HCT116 (cell line): ENCODE measurements around the gene SNRPF. TPM values are rescaled to one million over a fixed set of nuclear protein-coding genes. Genes with fewer than 3 reads are reported as not detected.

Experiments
- ATAC-seq: fragments of 200-7000 bp; cut with Tn5 transposase; 2 replicates; pipeline ENCODE4 v1.9.1; 2020; ENCODE audit warnings: mild to moderate bottlenecking, moderate library complexity
- BruUV-seq: library from RNA; stranded (reverse); fragments of 400-500 nt; replicated peaks from 2 replicates; lab custom pipeline; 2021; lab: Mats Ljungman, UMichigan
- CTCF ChIA-PET: fragments of 300-600 bp; sonication (Branson Sonifier 250); formaldehyde crosslinking; loops from one replicate; lab custom pipeline; 2021; ENCODE audit warnings: antibody characterized with exemption; lab: Charles Lee
- POLR2A ChIA-PET: fragments of 300-600, 350-600 bp; sonication (Branson Sonifier 250); formaldehyde crosslinking; loops from one replicate; lab custom pipeline; 2021; ENCODE audit warnings: antibody characterized with exemption; lab: Charles Lee
- RAD21 ChIA-PET, 2 experiments: fragments of 300-600 bp; sonication (Branson Sonifier 250); formaldehyde crosslinking; loops; one replicate each; lab custom pipeline; 2023; ENCODE audit warnings: low total read pairs in 2 of 2; ENCODE audit not compliant: uncharacterized antibody in 2 of 2, unreplicated experiment in 2 of 2, low non-redundant PET in 1 of 2; lab: Charles Lee
- DNase-seq: peaks from one replicate; pipeline ENCODE4 v3.0.0-alpha.2; 2010; ENCODE audit warnings: low read depth, low spot score
- H2AFZ ChIP-seq: fragments of 200-600 bp; shearing (Covaris generic), sonication (generic); 2 replicates; pipeline ENCODE4 v1.6.1; 2017; ENCODE audit warnings: low read depth, mixed run types, mixed read lengths, antibody characterized with exemption, low read length; ENCODE audit not compliant: poor library complexity, severe bottlenecking
- H3K27ac ChIP-seq: 2 replicates; pipeline ENCODE4 v1.5.1; 2012; ENCODE audit warnings: low read depth, low read length
- H3K27me3 ChIP-seq: fragments of 200-600 bp; sonication (generic); 2 replicates; pipeline ENCODE4 v1.6.1; 2016; ENCODE audit warnings: mixed run types, low read length, mixed read lengths; ENCODE audit not compliant: insufficient read depth
- H3K36me3 ChIP-seq, 2 experiments: fragments of 200-500 bp in 1 of 2; fragments of 200-600 bp in 1 of 2; sonication (Bioruptor generic) in 1 of 2; sonication (generic) in 1 of 2; 2 replicates each; pipeline versions ENCODE4 v1.5.1 to v1.6.1; 2014 to 2016; ENCODE audit warnings: low read length in 2 of 2, inconsistent platforms in 1 of 2, mixed read lengths in 1 of 2, mixed run types in 1 of 2; ENCODE audit not compliant: insufficient read depth in 2 of 2, control insufficient read depth in 1 of 2
- H3K4me1 ChIP-seq, 2 experiments: fragments of 200-600 bp in 1 of 2; sonication (generic) in 1 of 2; 2 replicates each; pipeline versions ENCODE4 v1.5.1 to v1.6.1; 2012 to 2017; ENCODE audit warnings: low read length in 2 of 2, inconsistent platforms in 1 of 2, mild to moderate bottlenecking in 1 of 2, mixed read lengths in 1 of 2, mixed run types in 1 of 2, moderate library complexity in 1 of 2; ENCODE audit not compliant: insufficient read depth in 2 of 2, control insufficient read depth in 1 of 2
- H3K4me2 ChIP-seq: fragments of 200-600 bp; sonication (generic); 2 replicates; pipeline ENCODE4 v1.6.1; 2017; ENCODE audit warnings: mixed run types, low read length, mixed read lengths
- H3K4me3 ChIP-seq, 2 experiments: fragments of 200-600 bp in 1 of 2; sonication (generic) in 1 of 2; replicated peaks in 1 of 2; 2 replicates each; pipeline ENCODE4 v1.5.1; 2011 to 2016; ENCODE audit warnings: low read length in 2 of 2, control low read depth in 1 of 2, low read depth in 1 of 2, mild to moderate bottlenecking in 1 of 2, mixed read lengths in 1 of 2, mixed run types in 1 of 2
- H3K79me2 ChIP-seq: fragments of 200-600 bp; sonication (generic); 2 replicates; pipeline ENCODE4 v1.6.1; 2017; ENCODE audit warnings: mild to moderate bottlenecking, mixed run types, low read length, moderate library complexity, mixed read lengths; ENCODE audit not compliant: insufficient read depth
- H3K9ac ChIP-seq: fragments of 200-600 bp; sonication (generic); 2 replicates; pipeline ENCODE4 v1.6.1; 2016; ENCODE audit warnings: low read length, mixed read lengths
- H3K9me2 ChIP-seq: fragments of 200-600 bp; sonication (generic), shearing (Covaris generic); 2 replicates; pipeline ENCODE4 v1.6.1; 2017; ENCODE audit warnings: mixed run types, mild to moderate bottlenecking, moderate library complexity; ENCODE audit not compliant: insufficient read depth
- H3K9me3 ChIP-seq, 2 experiments: fragments of 200-500 bp in 1 of 2; fragments of 200-600 bp in 1 of 2; sonication (Bioruptor generic) in 1 of 2; sonication (generic) in 1 of 2; 2 replicates each; pipeline ENCODE4 v1.6.1; 2014 to 2017; ENCODE audit warnings: low read length in 2 of 2, mixed read lengths in 2 of 2, inconsistent platforms in 1 of 2, low read depth in 1 of 2, mild to moderate bottlenecking in 1 of 2, mixed run types in 1 of 2, moderate library complexity in 1 of 2; ENCODE audit not compliant: control insufficient read depth in 1 of 2, insufficient read depth in 1 of 2
- H4K20me1 ChIP-seq: fragments of 200-600 bp; sonication (generic), shearing (Covaris generic); 2 replicates; pipeline ENCODE4 v1.6.1; 2017; ENCODE audit warnings: mixed run types, mild to moderate bottlenecking, moderate library complexity; ENCODE audit not compliant: insufficient read depth
- EGR1 ChIP-seq: IDR thresholded peaks from 2 replicates; pipeline ENCODE4 v1.6.1; 2012; ENCODE audit warnings: low read depth
- ELF1 ChIP-seq: IDR thresholded peaks from 2 replicates; pipeline ENCODE4 v1.6.1; 2012; ENCODE audit warnings: low read depth, borderline replicate concordance
- EZH2phosphoT487 ChIP-seq: fragments of 200-600 bp; IDR thresholded peaks from 2 replicates; pipeline ENCODE4 v1.6.1; 2018; ENCODE audit warnings: antibody characterized with exemption, borderline replicate concordance
- FOSL1 ChIP-seq: IDR thresholded peaks from 2 replicates; pipeline ENCODE4 v1.6.1; 2012; ENCODE audit warnings: low read depth
- POLR2A ChIP-seq: IDR thresholded peaks from 2 replicates; pipeline ENCODE4 v1.7.0; 2011; ENCODE audit warnings: borderline replicate concordance; ENCODE audit not compliant: insufficient read depth, insufficient read length; ENCODE audit errors: extremely low read depth
- POLR2AphosphoS5 ChIP-seq: IDR thresholded peaks from 2 replicates; pipeline ENCODE4 v1.6.1; 2011; ENCODE audit warnings: mild to moderate bottlenecking, low read depth, low read length, moderate library complexity
- SP1 ChIP-seq: IDR thresholded peaks from 2 replicates; pipeline ENCODE4 v1.6.1; 2012; ENCODE audit warnings: low read depth
- YY1 ChIP-seq: IDR thresholded peaks from 2 replicates; pipeline ENCODE4 v1.6.1; 2011; ENCODE audit warnings: low read length, low read depth, moderate library complexity, mild to moderate bottlenecking; ENCODE audit not compliant: insufficient replicate concordance; ENCODE audit errors: extremely low read depth
- ZFX ChIP-seq: fragments of 450-650 bp; IDR thresholded peaks from 2 replicates; pipeline ENCODE4 v1.6.1; 2017
- ZNF274 ChIP-seq: fragments of 200-500 bp; sonication (Bioruptor generic); IDR thresholded peaks from 2 replicates; pipeline ENCODE4 v1.6.1; 2014; ENCODE audit warnings: mild to moderate bottlenecking, low read depth, low read length, inconsistent platforms
- intact Hi-C: fragments of 100-400 bp; cut with micrococcal nuclease; formaldehyde crosslinking; loops from 2 replicates; pipeline ENCODE4 v1.10.0; 2022
- total RNA-seq: library from RNA; stranded (reverse); gene quantifications from one replicate; pipeline ENCODE4 v1.2.1, GENCODE V29; 2021; ENCODE audit not compliant: unreplicated experiment
- TF ChIP-seq, protein P1 (sequence below), 3 experiments: fragments of 200-600 bp in 1 of 3; sonication (generic) in 1 of 3; IDR thresholded peaks in 2 of 3; conservative IDR thresholded peaks in 1 of 3; 2 replicates each; pipeline ENCODE4 v1.5.1; 2012 to 2017; ENCODE audit warnings: low read depth in 2 of 3, low read length in 2 of 3, antibody characterized with exemption in 1 of 3, borderline replicate concordance in 1 of 3, control low read depth in 1 of 3, mild to moderate bottlenecking in 1 of 3, mixed read lengths in 1 of 3, mixed run types in 1 of 3, moderate library complexity in 1 of 3; ENCODE audit not compliant: insufficient read depth in 1 of 3
- TF ChIP-seq, protein P2 (sequence below): IDR thresholded peaks from 2 replicates; pipeline ENCODE4 v1.6.1; 2012
- TF ChIP-seq, protein P3 (sequence below): IDR thresholded peaks from 2 replicates; pipeline ENCODE4 v1.6.1; 2012
- TF ChIP-seq, protein P4 (sequence below): IDR thresholded peaks from 2 replicates; pipeline ENCODE4 v1.6.1; 2012; ENCODE audit warnings: low read depth
- TF ChIP-seq, protein P5 (sequence below): IDR thresholded peaks from 2 replicates; pipeline ENCODE4 v1.6.1; 2011; ENCODE audit warnings: mild to moderate bottlenecking, low read length, moderate library complexity; ENCODE audit not compliant: insufficient replicate concordance; ENCODE audit errors: extremely low read depth

The SNRPF gene
- total RNA-seq, 1 experiment from 2014 or later = 56.3 TPM

DNA sequence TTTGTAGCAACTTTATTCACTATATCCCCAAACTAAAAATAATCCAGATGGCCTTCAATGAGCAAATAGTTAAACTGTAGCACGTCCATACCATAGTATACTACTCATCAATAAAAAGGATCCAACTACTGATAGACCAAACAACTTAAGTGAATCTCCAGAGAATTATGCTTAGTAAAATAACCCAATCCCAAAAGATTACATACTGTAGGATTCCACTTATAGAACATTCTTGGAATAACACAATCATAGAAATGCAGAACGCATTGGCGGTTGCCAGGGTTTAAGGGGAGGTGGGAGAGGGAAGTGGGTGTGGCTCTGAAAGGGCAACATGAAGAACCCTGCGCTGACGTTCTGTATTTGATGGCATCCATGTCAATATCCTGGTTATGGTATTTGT lies 28.6 kb downstream of the SNRPF start:
- H3K9me3 ChIP-seq = no peaks in the 10 kb centered on the region; a peak in 1 of 4 replicates
- no peak overlapping the region for H3K27ac ChIP-seq
- H3K9me2 ChIP-seq = no peaks in the 10 kb centered on the region
- H3K36me3 ChIP-seq = no peaks in the 10 kb centered on the region
- H3K4me1 ChIP-seq = no peaks in the 10 kb centered on the region
- CTCF ChIA-PET = no interaction called here
- no peak for ATAC-seq
- POLR2A ChIA-PET = no interaction called here
- no peak overlapping the region for H3K4me3 ChIP-seq
- intact Hi-C loops = no loop called here
- H3K27me3 ChIP-seq = no peaks in the 10 kb centered on the region
- no peak for TF ChIP-seq POLR2AphosphoS5
- TF ChIP-seq ELF1 = no peak
- TF ChIP-seq EGR1 = no peak
- TF ChIP-seq, protein P1, sequence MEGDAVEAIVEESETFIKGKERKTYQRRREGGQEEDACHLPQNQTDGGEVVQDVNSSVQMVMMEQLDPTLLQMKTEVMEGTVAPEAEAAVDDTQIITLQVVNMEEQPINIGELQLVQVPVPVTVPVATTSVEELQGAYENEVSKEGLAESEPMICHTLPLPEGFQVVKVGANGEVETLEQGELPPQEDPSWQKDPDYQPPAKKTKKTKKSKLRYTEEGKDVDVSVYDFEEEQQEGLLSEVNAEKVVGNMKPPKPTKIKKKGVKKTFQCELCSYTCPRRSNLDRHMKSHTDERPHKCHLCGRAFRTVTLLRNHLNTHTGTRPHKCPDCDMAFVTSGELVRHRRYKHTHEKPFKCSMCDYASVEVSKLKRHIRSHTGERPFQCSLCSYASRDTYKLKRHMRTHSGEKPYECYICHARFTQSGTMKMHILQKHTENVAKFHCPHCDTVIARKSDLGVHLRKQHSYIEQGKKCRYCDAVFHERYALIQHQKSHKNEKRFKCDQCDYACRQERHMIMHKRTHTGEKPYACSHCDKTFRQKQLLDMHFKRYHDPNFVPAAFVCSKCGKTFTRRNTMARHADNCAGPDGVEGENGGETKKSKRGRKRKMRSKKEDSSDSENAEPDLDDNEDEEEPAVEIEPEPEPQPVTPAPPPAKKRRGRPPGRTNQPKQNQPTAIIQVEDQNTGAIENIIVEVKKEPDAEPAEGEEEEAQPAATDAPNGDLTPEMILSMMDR (IDR thresholded peaks at IDR 0.05 in 2 of 3, conservative IDR thresholded peaks at IDR 0.05 in 1 of 3; ENCODE audit: borderline replicate concordance in 1 of 3, insufficient read depth in 1 of 3, low read depth in 2 of 3, low read length in 2 of 3) = no peak
- TF ChIP-seq YY1 = no peak
- TF ChIP-seq, protein P2, sequence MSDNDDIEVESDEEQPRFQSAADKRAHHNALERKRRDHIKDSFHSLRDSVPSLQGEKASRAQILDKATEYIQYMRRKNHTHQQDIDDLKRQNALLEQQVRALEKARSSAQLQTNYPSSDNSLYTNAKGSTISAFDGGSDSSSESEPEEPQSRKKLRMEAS = no peak
- TF ChIP-seq, protein P3, sequence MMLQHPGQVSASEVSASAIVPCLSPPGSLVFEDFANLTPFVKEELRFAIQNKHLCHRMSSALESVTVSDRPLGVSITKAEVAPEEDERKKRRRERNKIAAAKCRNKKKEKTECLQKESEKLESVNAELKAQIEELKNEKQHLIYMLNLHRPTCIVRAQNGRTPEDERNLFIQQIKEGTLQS = no peak
- TF ChIP-seq SP1 = no peak
- TF ChIP-seq ZNF274 = no peak
- no peak for TF ChIP-seq POLR2A
- TF ChIP-seq FOSL1 = no peak
- TF ChIP-seq, protein P4, sequence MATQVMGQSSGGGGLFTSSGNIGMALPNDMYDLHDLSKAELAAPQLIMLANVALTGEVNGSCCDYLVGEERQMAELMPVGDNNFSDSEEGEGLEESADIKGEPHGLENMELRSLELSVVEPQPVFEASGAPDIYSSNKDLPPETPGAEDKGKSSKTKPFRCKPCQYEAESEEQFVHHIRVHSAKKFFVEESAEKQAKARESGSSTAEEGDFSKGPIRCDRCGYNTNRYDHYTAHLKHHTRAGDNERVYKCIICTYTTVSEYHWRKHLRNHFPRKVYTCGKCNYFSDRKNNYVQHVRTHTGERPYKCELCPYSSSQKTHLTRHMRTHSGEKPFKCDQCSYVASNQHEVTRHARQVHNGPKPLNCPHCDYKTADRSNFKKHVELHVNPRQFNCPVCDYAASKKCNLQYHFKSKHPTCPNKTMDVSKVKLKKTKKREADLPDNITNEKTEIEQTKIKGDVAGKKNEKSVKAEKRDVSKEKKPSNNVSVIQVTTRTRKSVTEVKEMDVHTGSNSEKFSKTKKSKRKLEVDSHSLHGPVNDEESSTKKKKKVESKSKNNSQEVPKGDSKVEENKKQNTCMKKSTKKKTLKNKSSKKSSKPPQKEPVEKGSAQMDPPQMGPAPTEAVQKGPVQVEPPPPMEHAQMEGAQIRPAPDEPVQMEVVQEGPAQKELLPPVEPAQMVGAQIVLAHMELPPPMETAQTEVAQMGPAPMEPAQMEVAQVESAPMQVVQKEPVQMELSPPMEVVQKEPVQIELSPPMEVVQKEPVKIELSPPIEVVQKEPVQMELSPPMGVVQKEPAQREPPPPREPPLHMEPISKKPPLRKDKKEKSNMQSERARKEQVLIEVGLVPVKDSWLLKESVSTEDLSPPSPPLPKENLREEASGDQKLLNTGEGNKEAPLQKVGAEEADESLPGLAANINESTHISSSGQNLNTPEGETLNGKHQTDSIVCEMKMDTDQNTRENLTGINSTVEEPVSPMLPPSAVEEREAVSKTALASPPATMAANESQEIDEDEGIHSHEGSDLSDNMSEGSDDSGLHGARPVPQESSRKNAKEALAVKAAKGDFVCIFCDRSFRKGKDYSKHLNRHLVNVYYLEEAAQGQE = no peak
- TF ChIP-seq ZFX = no peak
- TF ChIP-seq, protein P5, sequence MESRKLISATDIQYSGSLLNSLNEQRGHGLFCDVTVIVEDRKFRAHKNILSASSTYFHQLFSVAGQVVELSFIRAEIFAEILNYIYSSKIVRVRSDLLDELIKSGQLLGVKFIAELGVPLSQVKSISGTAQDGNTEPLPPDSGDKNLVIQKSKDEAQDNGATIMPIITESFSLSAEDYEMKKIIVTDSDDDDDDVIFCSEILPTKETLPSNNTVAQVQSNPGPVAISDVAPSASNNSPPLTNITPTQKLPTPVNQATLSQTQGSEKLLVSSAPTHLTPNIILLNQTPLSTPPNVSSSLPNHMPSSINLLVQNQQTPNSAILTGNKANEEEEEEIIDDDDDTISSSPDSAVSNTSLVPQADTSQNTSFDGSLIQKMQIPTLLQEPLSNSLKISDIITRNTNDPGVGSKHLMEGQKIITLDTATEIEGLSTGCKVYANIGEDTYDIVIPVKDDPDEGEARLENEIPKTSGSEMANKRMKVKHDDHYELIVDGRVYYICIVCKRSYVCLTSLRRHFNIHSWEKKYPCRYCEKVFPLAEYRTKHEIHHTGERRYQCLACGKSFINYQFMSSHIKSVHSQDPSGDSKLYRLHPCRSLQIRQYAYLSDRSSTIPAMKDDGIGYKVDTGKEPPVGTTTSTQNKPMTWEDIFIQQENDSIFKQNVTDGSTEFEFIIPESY = no peak
- no peak for TF ChIP-seq EZH2phosphoT487
- no TSS peak for BruUV-seq
- DNase-seq = no peak
- no peak overlapping the region for H3K4me2 ChIP-seq
- H3K79me2 ChIP-seq = no peaks in the 10 kb centered on the region
- H4K20me1 ChIP-seq = no peaks in the 10 kb centered on the region
- no peak overlapping the region for H2AFZ ChIP-seq
- RAD21 ChIA-PET = no interaction called here
- H3K9ac ChIP-seq = no peak overlapping the region
